GM18526 (cell line): ENCODE results near the gene AMMECR1.

ENCODE experiments used
- POLR2A ChIP-seq: IDR thresholded peaks from 3 replicates; pipeline ENCODE4 v1.6.1; 2011; ENCODE audit not compliant: insufficient read length; ENCODE audit errors: extremely low read depth

AMMECR1 gene

GRCh38 chrX:110317061-110317819 is 645 bp downstream of the AMMECR1 start:
- TF ChIP-seq POLR2A, result no peak

GRCh38 chrX:110316351-110317060 is 1.4 kb downstream of the AMMECR1 start:
- no peak for TF ChIP-seq POLR2A

- TF ChIP-seq POLR2A, result no peak
Observed at GRCh38 chrX:110315551-110315950, 2.3 kb downstream of the AMMECR1 start.

GRCh38 chrX:110311437-110312230 is 6.3 kb downstream of the AMMECR1 start:
- no peak for TF ChIP-seq POLR2A

- no peak for TF ChIP-seq POLR2A
Observed at GRCh38 chrX:110310896-110311295, 7.0 kb downstream of the AMMECR1 start.

- TF ChIP-seq POLR2A, result no peak
Observed at GRCh38 chrX:110310000-110310790, 7.7 kb downstream of the AMMECR1 start.

- TF ChIP-seq POLR2A, result no peak
Observed at GRCh38 chrX:110308220-110308619, 9.7 kb downstream of the AMMECR1 start.

- TF ChIP-seq POLR2A, result no peak
Observed at GRCh38 chrX:110304884-110305283, 13.0 kb downstream of the AMMECR1 start.

- TF ChIP-seq POLR2A, result no peak
Observed at GRCh38 chrX:110304371-110304770, 13.5 kb downstream of the AMMECR1 start.

GRCh38 chrX:110302975-110303374 is 14.9 kb downstream of the AMMECR1 start:
- TF ChIP-seq POLR2A, result no peak

GRCh38 chrX:110301194-110301593 is 16.7 kb downstream of the AMMECR1 start:
- TF ChIP-seq POLR2A, result no peak

GRCh38 chrX:110294087-110294486 is 23.8 kb downstream of the AMMECR1 start:
- TF ChIP-seq POLR2A, result no peak

- TF ChIP-seq POLR2A, result no peak
Observed at GRCh38 chrX:110293658-110294057, 24.2 kb downstream of the AMMECR1 start.

GRCh38 chrX:110287605-110288004 is 30.3 kb downstream of the AMMECR1 start:
- no peak for TF ChIP-seq POLR2A

- no peak for TF ChIP-seq POLR2A
Observed at GRCh38 chrX:110286106-110286505, 31.8 kb downstream of the AMMECR1 start.

- no peak for TF ChIP-seq POLR2A
Observed at GRCh38 chrX:110284159-110284558, 33.7 kb downstream of the AMMECR1 start.

GRCh38 chrX:110282922-110283321 is 35.0 kb downstream of the AMMECR1 start:
- no peak for TF ChIP-seq POLR2A
